ENCODE data around the gene SLC22A4.

Gene SLC22A4

DNA sequence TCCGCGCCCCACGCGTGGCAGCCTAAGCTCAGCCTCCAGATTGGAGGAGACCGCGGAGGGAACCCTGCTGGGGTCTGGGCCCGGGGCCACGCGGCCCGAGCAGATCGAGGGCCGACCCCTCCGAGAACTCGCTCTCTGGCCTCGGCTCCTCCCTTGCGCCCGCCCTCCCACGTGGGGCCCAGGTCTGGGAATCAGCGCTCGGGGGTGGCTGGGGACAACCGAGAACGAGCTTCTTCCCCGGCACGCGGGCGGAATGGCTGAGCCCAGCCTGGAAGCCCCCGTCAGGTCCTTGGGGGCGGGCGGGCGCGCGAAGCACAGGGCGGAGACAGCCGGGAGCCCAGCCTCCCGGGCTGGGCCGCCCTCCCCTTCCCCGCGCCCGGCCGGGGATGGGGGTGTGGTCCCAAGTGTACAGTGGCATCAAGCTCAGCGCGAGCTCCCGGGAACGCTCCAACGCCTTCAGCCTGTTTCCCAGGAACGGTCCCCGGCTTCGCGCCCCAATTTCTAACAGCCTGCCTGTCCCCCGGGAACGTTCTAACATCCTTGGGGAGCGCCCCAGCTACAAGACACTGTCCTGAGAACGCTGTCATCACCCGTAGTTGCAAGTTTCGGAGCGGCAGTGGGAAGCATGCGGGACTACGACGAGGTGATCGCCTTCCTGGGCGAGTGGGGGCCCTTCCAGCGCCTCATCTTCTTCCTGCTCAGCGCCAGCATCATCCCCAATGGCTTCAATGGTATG lies at the start of gene SLC22A4:
TSS of gene SLC22A4 (plus strand) at position 403 of the 736 bp plus-strand sequence. CDS start at position 626, 223 bp downstream.
- DNase-seq: peak; percentile 81 to 98 (median 88)
- intact Hi-C loops (cut with DNase I): no loop called here

DNA sequence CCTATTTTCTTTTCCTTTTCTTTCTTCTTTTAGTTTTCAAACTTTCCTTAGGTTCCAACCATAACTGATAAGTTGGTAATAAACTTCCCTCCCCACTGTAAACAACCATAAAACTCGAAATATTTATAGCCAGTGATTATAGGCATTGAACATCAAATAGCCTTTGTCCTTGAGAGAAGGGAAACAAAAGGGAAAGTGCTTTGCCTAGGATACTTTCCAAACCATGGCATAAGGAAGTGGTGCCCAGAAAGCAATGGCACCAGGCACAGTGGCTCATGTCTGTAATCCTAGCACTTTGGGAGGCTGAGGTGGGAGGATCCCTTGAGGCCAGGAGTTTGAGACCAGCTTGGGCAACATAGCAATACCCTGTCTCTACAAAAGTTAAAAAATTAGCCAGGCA lies 48.6 kb upstream of the SLC22A4 start:
- intact Hi-C loops (cut with DNase I): no loop called here
- DNase-seq: peak in 1 of 10 donors; percentile 0

GRCh38 chr5:132246806-132247205 lies 47.4 kb upstream of the SLC22A4 start:
- DNase-seq: no peak
- intact Hi-C loops (cut with DNase I): no loop called here

- peak in 3 of 10 donors; percentile 3 to 24 (median 9) for DNase-seq
- intact Hi-C loops (cut with DNase I): no loop called here
Observed at GRCh38 chr5:132250547-132250946, 43.6 kb upstream of the SLC22A4 start.

GRCh38 chr5:132251220-132251725 lies 42.9 kb upstream of the SLC22A4 start:
- intact Hi-C loops (cut with DNase I): no loop called here
- DNase-seq: peak in 7 of 10 donors; percentile 43 to 94 (median 71)

GRCh38 chr5:132253008-132253441 lies 41.2 kb upstream of the SLC22A4 start:
- intact Hi-C loops (cut with DNase I): no loop called here
- peak in 1 of 10 donors; percentile 38 for DNase-seq

- intact Hi-C loops (cut with DNase I): no loop called here
- peak in 3 of 10 donors; percentile 8 to 65 (median 15) for DNase-seq
Observed at GRCh38 chr5:132253452-132254320, 40.5 kb upstream of the SLC22A4 start.

DNA sequence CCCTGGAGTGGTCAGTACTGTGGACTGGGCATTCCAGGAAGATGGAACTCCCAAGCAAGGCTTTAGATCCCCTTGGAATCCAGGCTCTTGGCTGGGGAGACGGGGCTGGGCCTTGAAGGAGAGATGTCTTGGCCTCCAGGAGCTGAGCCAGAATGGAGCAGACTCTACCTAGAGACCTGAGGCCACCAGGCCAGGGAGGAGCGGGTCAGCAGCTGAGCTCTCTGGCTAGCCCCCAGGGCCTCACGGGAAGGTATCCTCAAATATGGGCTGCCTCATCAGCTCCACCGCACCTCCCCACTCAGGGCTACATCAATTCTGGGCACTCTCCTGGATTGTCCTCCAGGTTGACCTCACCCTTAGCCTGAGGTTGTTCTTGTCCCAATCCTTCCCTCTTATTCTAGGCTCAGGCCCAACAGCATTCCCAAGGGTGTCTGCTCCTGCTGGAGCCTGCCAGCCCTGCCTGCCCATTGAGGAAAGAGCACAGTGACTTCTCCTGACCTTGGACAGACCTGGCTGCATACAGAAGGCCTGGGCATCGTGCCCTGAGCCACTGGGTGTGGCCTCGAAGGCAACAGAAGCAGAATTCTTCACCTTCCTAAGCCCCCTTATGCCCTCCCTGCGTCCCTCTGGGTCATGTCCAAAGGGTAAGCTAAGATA lies 39.7 kb upstream of the SLC22A4 start:
- intact Hi-C loops (cut with DNase I): no loop called here
- peak in 2 of 10 donors; percentile 4 to 63 for DNase-seq

DNA sequence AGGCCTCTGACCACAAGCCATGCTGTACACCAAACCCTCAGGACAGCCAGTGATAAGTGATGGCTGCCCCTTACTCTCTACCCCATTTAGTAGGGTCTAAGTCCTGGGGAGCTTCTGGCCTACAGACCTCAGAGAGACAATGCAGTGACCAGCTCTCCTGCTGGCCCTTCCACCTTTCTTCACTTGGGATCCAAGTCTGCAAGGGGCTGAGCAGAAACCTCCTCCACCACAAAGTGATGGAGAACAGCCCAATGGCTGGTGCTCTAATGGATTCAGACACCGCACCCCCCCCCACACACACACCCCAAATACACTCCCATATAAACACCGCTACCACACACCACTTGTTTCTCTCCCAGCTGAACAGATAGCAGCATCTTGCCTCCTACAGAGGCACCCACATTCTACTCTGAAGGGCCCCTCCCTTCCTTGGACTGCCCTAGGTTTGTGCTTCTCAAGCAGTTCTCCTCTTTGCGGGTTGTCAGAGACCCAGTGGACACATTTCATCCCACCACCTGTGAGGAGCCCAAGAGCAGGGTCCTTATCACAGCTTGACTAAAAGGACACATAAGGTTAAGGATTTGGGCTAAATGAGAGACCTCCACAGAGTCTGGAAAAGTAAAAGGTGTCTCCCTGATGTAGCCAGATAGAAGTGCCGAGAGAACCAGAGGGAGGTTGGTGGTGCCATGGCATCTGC lies 38.0 kb upstream of the SLC22A4 start:
- intact Hi-C loops (cut with DNase I): no loop called here
- peak in 2 of 10 donors; percentile 3 to 12 for DNase-seq

DNA sequence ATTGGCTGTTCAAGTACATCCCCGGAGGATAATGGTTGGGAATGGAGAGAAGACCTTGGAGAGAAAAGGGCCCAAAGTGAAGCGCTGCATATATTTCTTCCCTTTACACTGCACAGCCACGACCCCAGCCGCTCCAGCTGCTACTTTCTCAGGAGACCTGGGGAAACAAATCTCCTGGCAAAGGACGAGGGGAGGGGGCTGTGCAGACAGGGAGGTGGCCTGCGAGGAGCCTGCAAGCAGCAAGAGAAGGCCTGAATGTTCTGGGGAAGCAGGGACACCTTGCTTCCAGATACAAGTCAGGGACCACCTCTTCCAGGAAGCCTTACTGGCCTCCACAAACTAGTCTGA lies 37.4 kb upstream of the SLC22A4 start:
- DNase-seq: peak in 1 of 10 donors; percentile 27
- intact Hi-C loops (cut with DNase I): no loop called here

- intact Hi-C loops (cut with DNase I): no loop called here
- DNase-seq: peak in 2 of 10 donors; percentile 11 to 83
Observed at GRCh38 chr5:132257131-132258101, 36.8 kb upstream of the SLC22A4 start, which contains the start of gene PDLIM4. Gene PDLIM4 (plus strand): TSS chr5:132257696. CDS start chr5:132257735, 39 bp downstream.

GRCh38 chr5:132258102-132259068 lies 35.8 kb upstream of the SLC22A4 start:
- intact Hi-C loops (cut with DNase I): no loop called here
- peak in 2 of 10 donors; percentile 15 to 83 for DNase-seq

DNA sequence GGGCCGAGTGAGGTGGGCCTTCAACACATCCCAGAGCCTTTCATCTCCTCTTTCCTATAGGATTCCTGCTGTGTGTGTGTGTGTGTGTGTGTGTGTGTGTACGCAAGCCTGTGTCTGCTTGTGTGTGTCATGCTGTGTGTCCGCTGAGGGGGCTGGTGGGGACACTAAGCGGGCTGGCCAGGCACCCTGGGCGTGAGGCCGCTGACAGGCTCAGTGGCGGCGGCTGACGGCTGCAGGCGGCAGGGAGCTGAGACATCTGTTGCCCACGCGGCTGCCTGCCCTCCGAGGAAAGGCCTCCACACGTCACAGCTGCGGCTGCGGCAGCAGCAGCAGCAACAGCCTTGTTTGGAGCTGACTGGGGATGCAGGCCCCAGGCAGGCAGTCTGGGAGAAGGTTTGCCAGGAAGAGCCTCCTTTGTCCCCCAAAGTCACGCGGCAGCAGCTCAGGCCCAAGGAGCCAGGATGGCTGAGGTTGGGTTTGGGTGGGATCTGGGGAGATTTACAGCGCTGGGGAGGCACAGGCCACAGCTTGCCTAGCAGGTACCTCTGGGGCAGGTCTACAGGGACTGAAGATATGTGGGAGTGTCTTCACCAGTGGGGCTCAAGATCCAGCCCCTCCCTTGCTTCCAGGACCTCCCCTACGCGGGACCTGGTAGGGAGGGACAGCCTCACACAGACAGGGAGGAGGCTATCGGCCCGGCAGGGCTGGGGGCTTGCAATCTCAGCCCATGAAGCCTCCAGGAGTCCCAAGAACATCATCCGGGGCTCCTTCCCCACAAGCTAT lies 34.9 kb upstream of the SLC22A4 start:
- intact Hi-C loops (cut with DNase I): no loop called here
- DNase-seq: peak; percentile 34 to 96 (median 67)

- DNase-seq: peak in 6 of 10 donors; percentile 14 to 89 (median 72)
- intact Hi-C loops (cut with DNase I): no loop called here
Observed at GRCh38 chr5:132260051-132260450, 34.1 kb upstream of the SLC22A4 start.

DNA sequence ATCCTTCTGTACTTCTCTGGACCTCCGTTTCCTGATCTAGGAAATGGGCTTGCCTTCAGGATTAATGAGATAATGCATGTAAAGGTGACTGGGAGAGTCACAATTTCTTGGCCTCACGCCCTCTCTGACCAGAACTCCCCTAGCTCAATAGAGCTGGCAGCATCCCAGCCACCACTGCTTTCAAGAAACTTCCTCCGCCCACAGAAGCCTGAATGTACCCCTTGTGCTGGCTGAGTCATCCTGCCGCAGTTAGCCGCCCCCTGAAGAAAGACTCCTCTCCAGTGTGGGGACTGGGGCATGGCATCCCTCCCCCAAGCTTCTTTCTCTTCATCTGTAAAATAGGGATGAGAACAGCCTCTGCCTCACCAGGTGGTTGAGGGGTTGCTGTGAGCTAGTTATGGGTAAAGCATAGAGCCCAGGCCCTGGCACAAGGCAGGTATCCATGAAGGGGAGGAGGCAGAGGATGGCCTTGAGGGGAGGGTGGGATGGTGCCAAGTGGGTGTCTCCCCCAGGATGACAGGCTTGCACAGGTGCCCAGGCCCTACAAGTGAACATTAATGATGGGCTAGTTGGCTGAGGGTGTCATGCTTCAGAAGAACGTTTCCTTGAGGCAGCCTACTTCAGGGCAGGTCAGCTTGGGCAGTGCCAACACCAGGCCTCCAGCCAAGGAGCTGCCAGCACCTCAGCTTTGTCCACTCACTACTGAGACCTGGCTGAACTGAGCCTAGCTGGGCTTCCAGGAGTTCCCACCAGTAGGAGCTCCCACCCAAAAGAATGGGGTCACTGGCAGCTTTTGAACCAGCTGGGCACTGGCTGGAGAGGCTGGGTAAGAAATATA lies 33.3 kb upstream of the SLC22A4 start:
- peak in 9 of 10 donors; percentile 27 to 93 (median 56) for DNase-seq
- intact Hi-C loops (cut with DNase I): no loop called here

Data from posterior cingulate gyrus (tissue), 11 donors.